ENCODE data around the gene RBM26. TPM values are rescaled to one million over a fixed set of nuclear protein-coding genes. Genes with fewer than 3 reads are reported as not detected.

The RBM26 gene
- total RNA-seq, 1 experiment from 2014 or later, result 70.5 TPM

DNA sequence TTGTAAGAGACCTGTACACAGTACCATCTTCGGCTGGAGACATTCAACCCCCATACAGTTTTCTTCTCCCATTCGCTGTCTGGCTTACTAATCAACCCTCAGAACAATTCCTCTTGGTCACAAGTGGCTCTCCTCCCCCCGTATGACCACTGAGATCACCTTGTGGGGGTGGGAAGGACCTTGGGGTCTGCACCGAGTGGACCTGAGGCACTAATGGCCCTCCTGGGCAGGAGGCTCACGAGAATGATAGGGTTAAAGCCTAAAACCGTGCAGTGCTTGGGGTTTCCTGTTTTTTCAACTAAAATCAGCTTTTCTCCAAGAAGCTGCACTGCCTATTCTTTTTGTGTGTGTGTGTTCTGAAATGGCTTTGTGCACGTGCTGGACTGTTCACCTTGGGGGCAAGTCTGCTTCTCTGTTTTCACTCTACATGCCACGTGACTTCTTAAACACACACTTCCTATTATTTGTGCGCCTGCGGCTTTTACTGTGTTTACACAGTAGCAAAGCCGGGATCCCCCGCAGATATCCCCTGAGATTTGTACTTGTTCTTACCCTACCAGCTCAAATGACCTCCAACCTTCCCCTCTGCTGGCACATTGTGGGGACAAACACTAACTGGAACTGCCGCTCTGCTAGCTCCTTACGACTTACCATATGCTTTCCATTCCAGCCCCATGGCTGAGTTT is 12.3 kb downstream of the RBM26 start:
- H4K5ac ChIP-seq (ENCODE audit: insufficient read length, low read depth, low read length), result no peak overlapping the region
- H3K23me2 ChIP-seq (ENCODE audit: insufficient read length, low read depth, low read length, poor library complexity, severe bottlenecking), result no peaks in the 10 kb centered on the region
- no peak overlapping the region for H3K27ac ChIP-seq (ENCODE audit: insufficient read length, low read depth, low read length)
- Mint-ChIP-seq H3K27ac (peak overlapping the region in 2 of 3 experiments; percentile 7 to 85; a peak in 2 of 7 replicates), H3K4me3 (no peak overlapping the region), H3K36me3 (ENCODE audit: insufficient read depth in 1 of 3, low read depth in 3 of 3) (peaks cover 32 to 36% (median 35%) of the 10 kb centered on the region in 3 experiments), H3K9me3 (peaks cover 23 to 26% of the 10 kb centered on the region in 2 experiments), H3K27me3 (ENCODE audit: low read depth) (no peaks in the 10 kb centered on the region; the same call in 1 of the 2 replicates), H3K4me1 (peaks cover 24 to 28% of the 10 kb centered on the region in 2 experiments)
- no peak overlapping the region for H2BK120ac ChIP-seq (ENCODE audit: low read depth, low read length, poor library complexity, severe bottlenecking)
- H3K23ac ChIP-seq (ENCODE audit: insufficient read length, low read depth, low read length), result no peak overlapping the region
- WGBS (ENCODE audit: extremely low coverage, insufficient read length, low lambda C conversion rate), result no CpG with 5 or more reads among the region's 14 CpGs
- H4K20me1 ChIP-seq (ENCODE audit: control insufficient read depth, insufficient read depth, insufficient read length), result no peaks in the 10 kb centered on the region
- H2BK20ac ChIP-seq (ENCODE audit: low read depth, low read length, poor library complexity, severe bottlenecking), result no peak overlapping the region
- H3K4ac ChIP-seq (ENCODE audit: low read depth, low read length), result no peak overlapping the region
- H3K9me3 ChIP-seq (ENCODE audit: control insufficient read depth, low read depth, low read length), result no peaks in the 10 kb centered on the region
- peaks cover 3% of the 10 kb centered on the region for H3K79me1 ChIP-seq (ENCODE audit: insufficient read depth, low read depth, low read length, poor library complexity, severe bottlenecking)
- no peak overlapping the region for H4K91ac ChIP-seq (ENCODE audit: insufficient read length, low read depth, low read length)
- H3K79me2 ChIP-seq (ENCODE audit: insufficient read depth, low read length), result peaks cover 24% of the 10 kb centered on the region
- no peak overlapping the region for H4K8ac ChIP-seq (replicated peaks; ENCODE audit: insufficient read length, low read depth, low read length)
- H2BK15ac ChIP-seq (ENCODE audit: low read depth, low read length), result no peak overlapping the region
- H3K27me3 ChIP-seq (ENCODE audit: insufficient read depth, low read length), result no peaks in the 10 kb centered on the region
- TF ChIP-seq, protein P1, sequence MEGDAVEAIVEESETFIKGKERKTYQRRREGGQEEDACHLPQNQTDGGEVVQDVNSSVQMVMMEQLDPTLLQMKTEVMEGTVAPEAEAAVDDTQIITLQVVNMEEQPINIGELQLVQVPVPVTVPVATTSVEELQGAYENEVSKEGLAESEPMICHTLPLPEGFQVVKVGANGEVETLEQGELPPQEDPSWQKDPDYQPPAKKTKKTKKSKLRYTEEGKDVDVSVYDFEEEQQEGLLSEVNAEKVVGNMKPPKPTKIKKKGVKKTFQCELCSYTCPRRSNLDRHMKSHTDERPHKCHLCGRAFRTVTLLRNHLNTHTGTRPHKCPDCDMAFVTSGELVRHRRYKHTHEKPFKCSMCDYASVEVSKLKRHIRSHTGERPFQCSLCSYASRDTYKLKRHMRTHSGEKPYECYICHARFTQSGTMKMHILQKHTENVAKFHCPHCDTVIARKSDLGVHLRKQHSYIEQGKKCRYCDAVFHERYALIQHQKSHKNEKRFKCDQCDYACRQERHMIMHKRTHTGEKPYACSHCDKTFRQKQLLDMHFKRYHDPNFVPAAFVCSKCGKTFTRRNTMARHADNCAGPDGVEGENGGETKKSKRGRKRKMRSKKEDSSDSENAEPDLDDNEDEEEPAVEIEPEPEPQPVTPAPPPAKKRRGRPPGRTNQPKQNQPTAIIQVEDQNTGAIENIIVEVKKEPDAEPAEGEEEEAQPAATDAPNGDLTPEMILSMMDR (conservative IDR thresholded peaks at IDR 0.05), result no peak
- DNase-seq, result no peak
- H3K4me2 ChIP-seq (ENCODE audit: insufficient read depth, insufficient read length, low read length), result no peak overlapping the region
- H2BK5ac ChIP-seq (ENCODE audit: insufficient read length, low read length), result no peak overlapping the region
- no peak overlapping the region for H2AK5ac ChIP-seq (ENCODE audit: insufficient read length, low read length)
- H3K14ac ChIP-seq (ENCODE audit: insufficient read depth, low read length), result no peak overlapping the region
- H3K4me1 ChIP-seq (ENCODE audit: insufficient read depth, low read length), result no peaks in the 10 kb centered on the region
- H3T11ph ChIP-seq (ENCODE audit: low read length), result no peak overlapping the region
- H3K56ac ChIP-seq (ENCODE audit: insufficient read length, low read depth, low read length), result no peak overlapping the region
- no peak overlapping the region for H3K9ac ChIP-seq (ENCODE audit: extremely low read depth, insufficient read length, low read length)
- no peak overlapping the region for H3K18ac ChIP-seq (ENCODE audit: insufficient read length, low read depth, low read length)
- H2AFZ ChIP-seq (ENCODE audit: low read length), result no peak overlapping the region
- no peak overlapping the region for H2BK12ac ChIP-seq (ENCODE audit: insufficient read length, low read depth, low read length)
